HUDEP-2 (cell line): ENCODE data around the gene NBAS.
A peak's percentile ranks its signal among the peaks of the same experiment; 100 is the strongest.
"Not testable (repeated sequence)": the region's sequence is repeated elsewhere in the genome, so short reads cannot be mapped to it uniquely, and the experiment has no call there.

Experiments
- DNase-seq, 76 experiments: peaks; one replicate each; lab custom pipeline; 2025; ENCODE audit not compliant: unreplicated experiment in 76 of 76; lab: John Stamatoyannopoulos, UW

The NBAS gene

GRCh38 chr2:15538792-15539191 is 22.3 kb downstream of the NBAS start:
- no peak for DNase-seq

GRCh38 chr2:15533860-15534480 is 27.2 kb downstream of the NBAS start:
- no peak for DNase-seq

- no peak for DNase-seq
Observed at GRCh38 chr2:15532996-15533395, 28.1 kb downstream of the NBAS start.

- DNase-seq = no peak
Observed at GRCh38 chr2:15531095-15531854, 29.9 kb downstream of the NBAS start.

GRCh38 chr2:15527074-15527739 is 33.9 kb downstream of the NBAS start:
- peak in 6 of 76 experiments; percentile 2 to 23 (median 9) for DNase-seq

- DNase-seq = no peak
Observed at GRCh38 chr2:15521641-15522181, 39.4 kb downstream of the NBAS start.

- DNase-seq = no peak
Observed at GRCh38 chr2:15520346-15520745, 40.8 kb downstream of the NBAS start.

GRCh38 chr2:15518759-15519158 is 42.4 kb downstream of the NBAS start:
- not testable (repeated sequence) for DNase-seq

GRCh38 chr2:15517793-15518192 is 43.3 kb downstream of the NBAS start:
- no peak for DNase-seq

GRCh38 chr2:15511686-15512085 is 49.4 kb downstream of the NBAS start:
- no peak for DNase-seq

- DNase-seq = no peak
Observed at GRCh38 chr2:15510552-15510951, 50.6 kb downstream of the NBAS start.

GRCh38 chr2:15510131-15510530 is 51.0 kb downstream of the NBAS start:
- DNase-seq = no peak

- DNase-seq = no peak
Observed at GRCh38 chr2:15507697-15508096, 53.4 kb downstream of the NBAS start.

GRCh38 chr2:15507061-15507460 is 54.1 kb downstream of the NBAS start:
- DNase-seq = no peak

GRCh38 chr2:15506229-15506819 is 54.8 kb downstream of the NBAS start:
- no peak for DNase-seq

- no peak for DNase-seq
Observed at GRCh38 chr2:15504882-15505663, 56.1 kb downstream of the NBAS start.

GRCh38 chr2:15499251-15499650 is 61.9 kb downstream of the NBAS start:
- DNase-seq = not testable (repeated sequence)

- DNase-seq = no peak
Observed at GRCh38 chr2:15498554-15498953, 62.6 kb downstream of the NBAS start.

- DNase-seq = no peak
Observed at GRCh38 chr2:15494877-15495276, 66.3 kb downstream of the NBAS start.

GRCh38 chr2:15492773-15493325 is 68.3 kb downstream of the NBAS start:
- DNase-seq = no peak
